IPS-20b (cell line): ENCODE data around the gene CCBE1.
"Not testable (repeated sequence)": the region's sequence is repeated elsewhere in the genome, so short reads cannot be mapped to it uniquely, and the experiment has no call there.

Experiments used
- H3K27ac ChIP-seq: one replicate; pipeline ENCODE4 v1.5.1; 2013; ENCODE audit warnings: low read length
- H3K27me3 ChIP-seq: 2 replicates; pipeline ENCODE4 v1.6.1; 2013; ENCODE audit warnings: mild to moderate bottlenecking, low read length, inconsistent platforms; ENCODE audit not compliant: insufficient read depth
- H3K36me3 ChIP-seq: 2 replicates; pipeline ENCODE4 v1.6.1; 2013; ENCODE audit warnings: low read depth, mild to moderate bottlenecking, inconsistent platforms, low read length, moderate library complexity; ENCODE audit not compliant: insufficient read depth
- H3K4me1 ChIP-seq: 2 replicates; pipeline ENCODE4 v1.6.1; 2013; ENCODE audit warnings: mild to moderate bottlenecking, control low read depth, inconsistent platforms, low read length, moderate library complexity; ENCODE audit not compliant: insufficient read depth
- H3K4me3 ChIP-seq: 2 replicates; pipeline ENCODE4 v1.5.1; 2013; ENCODE audit warnings: mild to moderate bottlenecking, low read length, inconsistent platforms
- H3K9ac ChIP-seq: 2 replicates; pipeline ENCODE4 v1.6.1; 2013; ENCODE audit warnings: low read depth, mild to moderate bottlenecking, inconsistent platforms, low read length, moderate library complexity
- H3K9me3 ChIP-seq: 2 replicates; pipeline ENCODE4 v1.6.1; 2013; ENCODE audit warnings: mild to moderate bottlenecking, low read depth, low read length, inconsistent platforms; ENCODE audit not compliant: insufficient read depth

CCBE1 gene

DNA sequence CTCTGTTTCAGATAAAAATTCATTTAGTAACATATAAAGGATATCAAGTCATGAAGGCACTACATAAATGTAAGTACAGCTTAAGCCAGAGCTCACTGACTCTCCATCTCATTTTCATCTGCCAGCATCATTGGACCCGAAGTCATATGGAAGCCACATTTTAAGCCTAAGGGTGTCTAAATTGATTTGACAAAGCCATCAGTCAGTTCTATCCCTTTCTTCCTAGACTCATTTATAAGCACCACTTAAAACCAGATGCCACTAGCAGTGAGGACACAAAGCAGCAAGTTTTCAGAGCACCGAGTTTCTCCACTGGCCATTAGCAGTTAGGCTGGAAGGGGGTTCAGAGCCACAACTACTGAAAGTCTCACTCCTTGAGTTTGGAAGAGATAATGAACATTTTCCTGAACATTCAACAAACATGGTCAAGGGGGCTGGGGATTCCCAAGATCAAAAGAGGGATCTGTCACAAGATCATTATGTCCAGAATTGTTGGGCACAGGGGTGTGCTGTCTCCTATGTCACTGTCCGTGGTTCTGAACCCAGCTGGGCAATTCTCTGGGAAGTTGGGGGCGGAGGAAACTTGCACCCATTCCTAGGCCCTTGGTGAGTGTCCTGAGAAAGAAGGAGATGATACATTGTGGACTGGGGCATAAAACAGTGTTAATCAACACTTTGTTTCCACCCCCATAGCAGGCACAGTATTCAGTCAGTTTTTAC is 179.6 kb downstream of the CCBE1 start:
- Histone ChIP-seq H3K27me3 (no peaks in the 10 kb centered on the region), H3K36me3 (no peaks in the 10 kb centered on the region), H3K27ac (no peak overlapping the region), H3K9ac (no peak overlapping the region), H3K4me1 (peaks cover 9% of the 10 kb centered on the region), H3K9me3 (no peaks in the 10 kb centered on the region), H3K4me3 (no peak overlapping the region)

DNA sequence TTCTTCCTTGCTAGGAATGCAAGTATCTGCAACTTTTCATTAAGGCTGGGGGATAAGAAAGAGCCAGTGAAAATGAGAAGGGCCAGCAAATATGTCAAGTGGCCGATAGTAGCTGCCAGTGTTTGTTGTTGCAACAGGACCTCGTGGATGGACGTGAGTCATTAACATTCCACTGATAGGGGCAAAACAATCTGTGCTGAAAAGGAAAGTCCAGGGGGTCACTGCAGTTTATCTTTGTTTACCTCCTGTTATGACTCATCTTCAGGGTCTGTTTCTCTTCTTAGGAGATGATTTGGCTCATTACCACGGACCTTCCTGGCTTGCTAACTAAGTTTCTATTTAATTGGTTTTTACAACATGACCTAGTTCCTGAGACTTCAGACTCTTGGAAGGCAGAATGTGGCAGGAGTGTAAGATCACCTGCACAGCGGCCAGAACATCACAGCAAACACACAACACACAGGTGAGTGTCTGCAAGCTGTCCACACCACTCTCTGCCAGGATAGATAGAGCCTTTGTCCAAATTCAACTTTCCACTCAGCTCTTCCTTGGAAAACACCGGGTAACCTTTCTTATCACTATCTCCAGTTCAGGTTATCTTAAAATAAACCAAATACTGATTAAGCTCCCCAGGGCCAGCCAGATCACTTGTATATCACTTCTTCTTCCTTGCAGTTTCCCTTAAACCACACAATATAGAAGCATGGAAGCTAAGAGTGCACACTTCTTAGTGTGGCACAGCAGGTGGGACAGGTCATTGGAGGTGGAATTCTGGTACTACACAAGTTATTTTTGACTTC is 180.7 kb downstream of the CCBE1 start:
- Histone ChIP-seq H3K4me1 (peaks cover 9% of the 10 kb centered on the region), H3K9ac (no peak overlapping the region), H3K9me3 (no peaks in the 10 kb centered on the region), H3K27me3 (no peaks in the 10 kb centered on the region), H3K36me3 (no peaks in the 10 kb centered on the region), H3K27ac (no peak overlapping the region), H3K4me3 (no peak overlapping the region)

DNA sequence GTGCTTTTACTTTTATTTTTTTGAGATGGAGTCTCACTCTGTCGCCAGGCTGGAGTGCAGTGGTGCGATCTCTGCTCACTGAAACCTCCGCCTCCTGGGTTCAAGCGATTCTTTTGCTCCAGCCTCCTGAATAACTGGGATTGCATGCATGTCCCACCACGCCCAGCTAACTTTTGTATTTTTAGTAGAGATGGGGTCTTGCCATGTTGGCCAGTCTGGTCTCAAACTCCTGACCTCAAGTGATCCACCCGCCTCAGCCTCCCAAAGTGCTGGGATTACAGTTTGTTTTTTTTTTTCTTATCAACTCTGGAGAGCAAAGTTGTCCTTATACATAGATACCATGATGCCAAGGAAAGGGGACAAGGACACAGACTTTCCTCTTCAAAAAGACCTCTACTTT is 181.3 kb downstream of the CCBE1 start:
- H3K4me3 ChIP-seq, H3K9ac ChIP-seq, H3K36me3 ChIP-seq, H3K9me3 ChIP-seq, H3K4me1 ChIP-seq, H3K27ac ChIP-seq, H3K27me3 ChIP-seq: not testable (repeated sequence)

- Histone ChIP-seq H3K4me3 (no peak overlapping the region), H3K4me1 (peaks cover 9% of the 10 kb centered on the region), H3K9ac (no peak overlapping the region), H3K36me3 (no peaks in the 10 kb centered on the region), H3K27ac (no peak overlapping the region), H3K27me3 (no peaks in the 10 kb centered on the region), H3K9me3 (no peaks in the 10 kb centered on the region)
These were observed 182.1 kb downstream of the CCBE1 start for GRCh38 chr18:59515147-59515546.

GRCh38 chr18:59514203-59514602 is 183.0 kb downstream of the CCBE1 start:
- Histone ChIP-seq H3K27ac (no peak overlapping the region), H3K27me3 (no peaks in the 10 kb centered on the region), H3K4me3 (no peak overlapping the region), H3K9ac (no peak overlapping the region), H3K36me3 (no peaks in the 10 kb centered on the region), H3K4me1 (peaks cover 9% of the 10 kb centered on the region), H3K9me3 (no peaks in the 10 kb centered on the region)

- no peaks in the 10 kb centered on the region for H3K9me3 ChIP-seq
- no peak overlapping the region for H3K9ac ChIP-seq
- no peaks in the 10 kb centered on the region for H3K36me3 ChIP-seq
- H3K4me1 ChIP-seq: peaks cover 7% of the 10 kb centered on the region
- no peak overlapping the region for H3K27ac ChIP-seq
- H3K4me3 ChIP-seq: no peak overlapping the region
- no peaks in the 10 kb centered on the region for H3K27me3 ChIP-seq
These were observed 185.0 kb downstream of the CCBE1 start for GRCh38 chr18:59512025-59512755.

DNA sequence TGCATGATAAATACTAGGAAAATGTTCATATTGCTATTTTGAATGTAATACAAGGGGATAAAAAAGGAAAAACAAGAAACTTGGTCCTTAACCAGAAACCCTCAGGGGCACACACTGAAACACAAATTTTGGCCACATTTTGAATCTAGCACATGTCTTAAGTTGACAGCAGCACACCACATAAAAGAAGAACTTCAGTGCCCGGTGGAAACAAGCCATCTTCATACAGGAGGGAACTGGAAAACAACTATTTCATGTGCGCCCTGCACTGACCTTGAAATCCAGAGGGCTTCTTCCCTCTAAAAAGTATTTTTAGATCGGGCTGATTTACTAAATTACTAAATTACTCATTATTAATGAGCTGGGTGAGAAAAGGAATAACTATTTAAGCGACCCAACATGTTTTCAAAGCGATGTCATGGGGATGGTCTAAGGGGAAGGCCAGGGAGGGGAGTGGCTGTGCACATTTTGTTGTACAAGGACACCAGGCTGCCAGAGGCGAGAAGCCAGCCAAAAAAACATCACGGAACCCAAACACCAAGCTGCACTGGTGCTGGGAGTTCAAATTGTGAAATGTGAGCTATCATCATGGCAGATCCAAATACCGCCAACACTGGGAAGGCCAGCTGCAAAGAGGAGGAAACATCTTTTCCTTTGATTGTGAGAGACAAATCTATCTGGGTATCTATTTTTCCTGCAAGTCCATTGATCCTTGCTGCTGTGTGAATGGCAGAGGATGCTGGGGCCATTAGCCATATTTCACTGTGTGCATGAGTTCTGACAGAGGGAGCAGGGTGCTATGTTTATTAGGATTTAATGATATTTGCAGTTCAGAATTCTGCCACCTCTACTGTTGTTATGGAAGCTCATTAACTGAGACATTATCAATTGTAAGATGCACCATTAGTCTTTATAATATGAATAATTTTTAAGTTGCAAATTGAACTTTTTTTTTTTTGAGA is 187.5 kb downstream of the CCBE1 start:
- no peak overlapping the region for H3K4me3 ChIP-seq
- no peaks in the 10 kb centered on the region for H3K9me3 ChIP-seq
- H3K27me3 ChIP-seq: no peaks in the 10 kb centered on the region
- no peak overlapping the region for H3K27ac ChIP-seq
- no peaks in the 10 kb centered on the region for H3K36me3 ChIP-seq
- no peak overlapping the region for H3K9ac ChIP-seq
- no peaks in the 10 kb centered on the region for H3K4me1 ChIP-seq

- no peaks in the 10 kb centered on the region for H3K4me1 ChIP-seq
- H3K9ac ChIP-seq: no peak overlapping the region
- no peak overlapping the region for H3K4me3 ChIP-seq
- H3K36me3 ChIP-seq: no peaks in the 10 kb centered on the region
- no peaks in the 10 kb centered on the region for H3K27me3 ChIP-seq
- H3K27ac ChIP-seq: no peak overlapping the region
- no peaks in the 10 kb centered on the region for H3K9me3 ChIP-seq
These were observed 191.9 kb downstream of the CCBE1 start for GRCh38 chr18:59505356-59505755.

GRCh38 chr18:59502274-59503175 is 194.7 kb downstream of the CCBE1 start:
- Histone ChIP-seq H3K9me3 (no peaks in the 10 kb centered on the region), H3K27me3 (no peaks in the 10 kb centered on the region), H3K27ac (no peak overlapping the region), H3K4me3 (no peak overlapping the region), H3K36me3 (no peaks in the 10 kb centered on the region), H3K4me1 (no peaks in the 10 kb centered on the region), H3K9ac (no peak overlapping the region)

- Histone ChIP-seq H3K4me1 (no peaks in the 10 kb centered on the region), H3K9ac (no peak overlapping the region), H3K9me3 (no peaks in the 10 kb centered on the region), H3K36me3 (no peaks in the 10 kb centered on the region), H3K27ac (no peak overlapping the region), H3K27me3 (no peaks in the 10 kb centered on the region), H3K4me3 (no peak overlapping the region)
These were observed 195.3 kb downstream of the CCBE1 start for GRCh38 chr18:59501920-59502273.
